Activated CD4-positive, alpha-beta T cell treated with anti-CD3 and anti-CD28 coated beads, Interleukin-2, amount 50 U/mL, for 24 hours (primary cell): ENCODE data around the gene FXYD3.

Source experiments
- DNase-seq, 2 donors: peaks; one replicate each; pipeline ENCODE4 v3.0.0-alpha.2; 2020; ENCODE audit warnings: low read depth in 1 of 2, low spot score in 1 of 2

FXYD3 gene

DNA sequence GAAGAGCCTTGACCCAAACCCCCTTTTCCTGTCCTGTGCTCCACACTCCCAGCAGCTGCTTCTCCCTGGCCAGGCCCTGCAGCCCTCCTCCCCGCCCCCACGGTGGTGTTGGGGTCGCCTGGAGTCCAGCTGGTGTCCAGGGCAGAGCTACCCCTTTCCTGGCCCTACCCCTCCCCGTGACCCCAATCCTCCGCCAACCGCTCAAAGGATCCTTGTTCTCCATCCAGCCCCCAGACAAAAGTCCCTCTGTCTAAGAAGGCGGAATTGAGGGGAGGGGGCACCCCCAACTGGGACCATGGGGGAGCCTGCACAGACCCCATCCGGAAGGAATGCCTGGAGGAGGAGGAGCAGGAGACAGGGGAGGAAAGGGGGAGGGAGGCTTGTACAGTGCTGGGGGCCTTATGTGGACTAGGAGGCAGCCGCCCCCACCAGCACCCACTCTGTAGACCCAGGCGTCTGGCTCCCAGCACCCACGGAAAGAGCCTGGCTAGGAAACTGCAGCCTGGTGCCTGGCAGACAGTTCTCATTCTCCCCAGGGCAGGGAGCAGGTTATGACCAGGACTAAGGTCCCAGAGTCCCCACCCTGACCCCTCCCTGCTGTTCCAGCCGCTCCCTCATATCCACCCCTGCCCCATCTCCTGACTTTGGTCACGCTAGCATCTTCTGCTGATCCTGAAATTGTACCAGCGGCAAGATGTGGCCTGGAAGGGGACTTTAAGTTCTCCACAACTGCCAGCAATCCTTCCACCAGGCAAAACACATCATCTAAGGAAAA is at the start of gene FXYD3:
Gene FXYD3, plus strand, starts transcription at position 647 of the 775 bp plus-strand sequence. CDS start 3,554 bp downstream, outside the sequence.
- no peak for DNase-seq

GRCh38 chr19:35066121-35066520 is 49.5 kb upstream of the FXYD3 start:
- no peak for DNase-seq

DNA sequence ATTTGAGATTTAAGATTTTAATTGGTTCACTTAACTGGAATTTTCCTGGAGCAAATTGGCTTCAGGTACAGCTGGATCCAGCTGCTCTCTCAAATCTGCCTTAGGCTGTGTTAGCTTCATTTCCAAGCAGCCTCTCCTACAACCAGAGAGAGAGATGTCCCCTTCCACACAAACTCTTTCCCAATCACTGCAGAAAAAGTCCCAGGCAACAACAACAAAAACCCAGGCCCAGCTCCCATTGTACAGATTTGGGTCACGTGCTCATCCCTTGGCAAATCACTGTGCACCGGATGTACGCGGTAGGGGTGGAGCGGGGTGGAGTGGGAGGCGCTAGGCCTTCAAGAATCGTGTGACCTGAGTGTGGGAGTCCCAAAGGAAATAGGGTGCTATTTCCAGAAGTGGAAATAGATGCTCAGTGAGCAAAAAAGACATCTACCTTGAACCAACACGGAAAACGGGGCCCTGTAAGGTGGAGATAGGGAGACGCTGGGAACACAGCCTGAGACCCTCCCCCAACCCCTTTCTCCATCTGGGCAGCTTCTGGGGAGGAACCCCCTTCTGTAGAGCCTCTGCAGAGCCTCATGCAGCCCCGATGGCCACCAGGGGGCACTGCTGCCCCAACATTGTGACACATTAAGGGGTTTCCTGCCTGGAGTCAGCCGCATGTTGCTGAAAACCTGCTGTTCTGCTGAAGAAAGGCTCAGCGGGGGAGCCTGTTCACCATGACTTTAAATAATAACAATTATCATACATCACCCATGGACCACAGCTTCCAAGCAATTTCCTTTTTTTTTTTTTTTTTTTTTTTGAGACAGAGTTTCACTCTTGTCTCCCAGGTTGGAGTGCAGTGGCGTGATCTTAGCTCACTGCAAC is 48.7 kb upstream of the FXYD3 start:
- peak; percentile 89 to 92 for DNase-seq

DNA sequence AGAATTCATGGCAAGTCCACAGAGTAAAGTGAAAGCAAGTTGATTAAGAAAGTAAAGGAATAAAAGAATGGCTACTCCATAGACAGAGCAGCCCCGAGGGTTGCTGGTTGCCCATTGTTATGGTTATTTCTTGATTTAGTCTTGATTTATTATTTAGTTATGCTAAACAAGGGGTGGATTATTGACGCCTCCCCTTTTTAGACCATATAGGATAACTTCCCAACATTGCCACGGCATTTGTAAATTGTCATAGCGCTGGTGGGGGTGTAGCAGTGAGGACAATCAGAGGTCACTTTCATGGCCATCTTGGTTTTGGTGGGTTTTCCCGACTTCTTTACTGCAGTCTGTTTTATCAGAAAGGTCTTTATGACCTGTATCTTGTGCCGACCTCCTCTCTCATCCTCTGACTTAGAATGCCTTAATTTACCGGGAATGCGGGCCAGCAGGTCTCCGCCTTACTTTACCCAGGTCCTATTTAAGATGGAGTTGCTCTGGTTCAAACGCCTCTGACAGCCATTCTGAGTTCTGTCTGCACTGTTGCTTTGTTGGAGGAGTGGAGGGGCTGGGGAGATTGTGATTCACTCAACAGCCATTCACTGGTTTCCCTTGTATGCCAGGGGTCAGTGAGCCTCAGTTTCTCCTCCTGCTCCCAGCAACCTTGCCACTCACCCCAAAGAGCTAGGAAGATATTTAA is 46.5 kb upstream of the FXYD3 start:
- DNase-seq: no peak

- DNase-seq: no peak
Observed at GRCh38 chr19:35069696-35070095, 45.9 kb upstream of the FXYD3 start.

DNA sequence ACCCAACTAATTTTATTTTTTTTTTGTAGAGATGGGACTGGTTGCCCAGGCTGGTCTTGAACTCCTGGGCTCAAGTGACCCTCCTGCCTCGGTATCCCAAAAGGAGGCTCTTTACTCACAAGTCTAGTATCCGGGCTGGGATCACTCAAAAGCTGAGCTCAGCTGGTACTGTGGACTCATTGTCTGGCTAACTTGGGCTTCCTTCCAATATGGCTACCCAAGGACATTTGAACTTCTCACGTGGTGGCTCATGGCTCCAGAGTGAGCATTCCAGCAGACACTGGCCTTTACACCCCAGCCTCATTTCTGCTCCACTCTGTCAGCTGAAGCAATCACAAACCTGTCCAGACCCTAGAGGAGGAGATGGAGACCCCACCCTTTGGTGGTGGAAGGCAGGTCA is 45.2 kb upstream of the FXYD3 start:
- no peak for DNase-seq

- DNase-seq: no peak
Observed at GRCh38 chr19:35073516-35073915, 42.1 kb upstream of the FXYD3 start.

- no peak for DNase-seq
Observed at GRCh38 chr19:35073941-35074340, 41.7 kb upstream of the FXYD3 start.

GRCh38 chr19:35074426-35075201 is 41.0 kb upstream of the FXYD3 start:
- no peak for DNase-seq

GRCh38 chr19:35075202-35076025 is 40.2 kb upstream of the FXYD3 start:
- DNase-seq: no peak

GRCh38 chr19:35076026-35076370 is 39.6 kb upstream of the FXYD3 start:
- no peak for DNase-seq

DNA sequence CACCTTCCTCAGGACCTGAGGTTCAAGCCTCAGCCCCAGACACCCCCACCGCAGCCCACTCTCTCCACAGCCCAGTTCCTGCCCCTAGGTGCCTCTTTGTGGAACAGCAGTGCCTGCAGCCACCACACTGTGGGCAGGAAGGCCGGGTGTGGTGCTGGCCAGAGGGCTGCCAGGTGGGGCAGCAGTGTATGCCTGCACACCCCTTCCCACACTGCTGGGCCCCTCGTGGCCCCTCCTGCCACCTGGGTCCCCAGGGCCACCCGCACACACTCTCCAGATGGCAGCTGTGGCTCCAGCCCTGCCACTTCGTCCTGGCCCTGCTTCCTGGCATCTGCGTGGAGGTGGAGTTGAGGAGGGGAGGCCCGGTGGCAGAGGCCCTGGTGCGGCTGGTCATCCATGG is 39.0 kb upstream of the FXYD3 start:
- no peak for DNase-seq

DNA sequence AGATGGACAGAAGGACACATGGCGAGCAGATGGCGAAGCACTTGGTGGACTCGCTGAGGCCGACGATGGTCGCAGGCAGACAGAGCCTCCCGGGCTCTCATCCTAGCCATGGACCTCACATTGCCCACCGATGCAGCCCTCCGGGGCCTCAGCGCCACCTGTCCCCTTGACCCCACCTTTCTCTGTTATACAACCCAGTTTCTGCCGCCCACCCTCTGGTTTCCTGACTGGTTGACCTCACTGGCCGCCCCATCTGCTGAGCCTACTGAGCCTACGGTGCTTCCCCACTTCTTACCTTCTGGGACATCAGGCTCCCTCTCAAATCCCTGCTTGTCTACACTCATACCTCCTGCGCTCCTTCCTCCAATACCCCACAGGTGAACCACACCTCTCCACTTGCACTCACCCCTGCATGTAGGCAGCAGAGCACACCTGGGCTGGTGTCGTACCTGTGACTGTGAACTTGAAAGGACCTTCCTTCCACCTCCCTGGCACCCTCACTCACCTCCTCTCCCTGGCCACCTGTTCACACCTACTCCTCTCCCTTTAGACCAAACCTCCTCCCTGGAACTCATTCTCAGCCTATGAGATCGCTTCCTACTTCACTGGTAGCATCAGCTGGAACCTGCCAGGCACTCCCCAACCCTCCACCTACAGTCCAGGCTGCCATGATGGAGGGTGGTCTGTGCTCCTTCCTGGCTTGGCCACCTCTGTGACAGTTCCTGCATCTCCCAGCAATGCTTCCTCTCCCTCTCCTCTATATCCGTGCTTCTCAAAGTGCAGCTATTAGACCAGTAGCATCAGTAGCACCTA is 38.0 kb upstream of the FXYD3 start:
- no peak for DNase-seq

DNA sequence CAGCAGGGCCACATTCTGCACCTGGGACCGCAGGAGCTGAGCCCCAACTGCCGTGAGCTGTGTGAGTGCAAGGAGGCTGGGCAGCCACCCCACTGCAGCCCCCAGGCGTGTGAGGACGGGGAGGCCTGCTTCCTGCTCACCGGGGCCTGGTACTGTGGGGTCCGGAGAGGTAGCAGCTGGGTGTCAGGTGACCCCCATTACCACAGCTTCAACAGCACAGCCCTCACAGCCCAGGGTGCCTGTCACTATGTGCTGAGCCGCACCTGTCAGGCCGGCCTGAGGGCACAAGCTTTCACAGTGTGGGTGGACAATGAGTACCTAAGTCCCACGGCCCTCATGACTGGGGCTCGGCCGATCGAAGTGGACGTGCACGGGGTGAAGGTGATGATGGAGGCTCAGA is 35.8 kb upstream of the FXYD3 start:
- no peak for DNase-seq

GRCh38 chr19:35080613-35081170 is 34.9 kb upstream of the FXYD3 start:
- DNase-seq: no peak

DNA sequence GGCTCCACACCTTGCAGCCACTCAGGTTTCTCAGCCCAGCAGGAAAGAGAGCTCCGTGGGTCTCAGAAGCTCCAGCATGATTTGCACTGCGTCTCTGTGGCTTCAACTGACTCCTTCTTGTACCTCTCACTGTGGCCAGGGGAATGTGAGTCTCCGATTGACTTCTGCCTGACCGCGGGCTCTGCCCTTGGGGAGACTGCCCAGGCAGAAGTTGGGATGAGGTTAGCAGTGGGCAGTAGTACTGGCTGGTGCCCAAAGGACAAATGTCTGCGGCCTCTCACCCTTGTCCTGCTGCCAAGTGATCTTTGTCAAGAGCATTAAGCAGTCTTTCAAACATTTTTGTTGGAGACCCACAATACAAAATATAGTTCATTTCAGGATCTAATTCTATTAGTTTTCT is 34.4 kb upstream of the FXYD3 start:
- no peak for DNase-seq

DNA sequence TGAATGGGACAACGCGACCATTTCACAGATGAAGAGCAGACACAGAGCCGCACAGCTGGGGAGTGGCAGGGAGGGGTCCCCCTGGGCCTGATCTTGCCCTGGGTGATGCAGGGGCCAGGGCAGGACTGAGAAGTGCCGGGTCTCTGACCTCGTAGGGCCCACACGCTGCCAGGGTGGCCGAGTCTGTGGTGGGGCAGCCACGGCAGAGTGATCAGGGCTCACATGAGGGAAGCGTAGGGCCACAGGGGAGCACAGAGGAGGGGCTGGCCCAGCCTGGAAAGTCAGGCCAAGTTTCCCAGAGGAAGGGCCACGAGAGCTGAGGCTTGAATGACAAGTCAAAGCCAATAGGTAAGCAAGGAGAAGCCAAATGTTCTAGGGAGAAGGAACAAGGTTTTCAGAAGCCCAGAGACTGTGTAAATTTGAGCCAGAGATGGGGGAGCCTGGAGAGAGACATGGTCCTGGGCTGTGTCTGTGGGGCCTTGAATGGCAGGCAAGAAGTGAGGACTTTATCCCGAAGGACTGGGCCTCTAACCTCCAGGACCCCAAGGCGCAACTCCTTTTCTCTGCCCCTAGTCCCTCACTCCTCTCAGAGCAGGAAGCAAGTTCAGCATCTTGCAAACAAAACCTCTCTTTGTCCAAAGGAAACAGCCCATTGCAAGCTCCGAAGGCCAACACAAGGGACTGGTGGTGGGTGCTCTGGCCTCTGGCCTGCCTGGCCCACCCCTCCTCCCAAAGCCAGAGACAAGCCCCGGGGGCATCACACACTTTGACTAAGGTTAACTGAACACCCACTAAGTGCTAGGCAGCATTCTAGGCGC is 31.7 kb upstream of the FXYD3 start:
- no peak for DNase-seq

DNA sequence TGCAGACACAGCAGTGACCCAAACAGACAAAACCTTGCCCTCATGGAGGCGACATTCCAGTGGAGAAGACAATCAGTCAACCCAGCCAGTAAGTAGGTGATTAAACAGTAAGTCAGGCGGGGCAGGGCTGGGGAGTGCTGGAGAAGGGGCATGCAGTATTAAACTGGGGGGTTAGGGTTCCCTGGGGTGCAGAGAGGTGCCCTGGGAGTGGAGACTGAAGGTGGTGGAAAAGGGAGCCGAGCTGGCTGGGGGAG is 31.2 kb upstream of the FXYD3 start:
- no peak for DNase-seq

DNA sequence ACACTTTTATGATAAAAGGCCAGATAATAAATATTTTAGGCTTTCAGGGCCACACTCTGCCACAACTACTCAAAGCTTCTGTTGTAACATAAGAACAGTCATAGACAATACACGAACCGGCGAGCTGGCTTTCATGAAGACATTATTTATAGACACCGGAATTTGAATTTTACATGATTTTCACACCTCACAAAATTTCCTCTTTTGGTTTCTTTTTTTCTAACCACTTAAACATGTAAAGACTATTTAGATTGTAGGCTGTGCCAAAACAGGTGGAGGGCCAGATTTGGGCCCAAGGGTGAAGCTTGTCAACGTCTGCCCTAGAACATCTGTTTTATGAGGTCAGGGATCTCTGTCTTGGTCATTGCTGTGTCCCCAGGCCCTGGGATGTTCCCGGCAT is 29.7 kb upstream of the FXYD3 start:
- no peak for DNase-seq
